Measurements from ENCODE around the gene SHC2.

GRCh38 chr19:468587-469256 lies 7.9 kb upstream of the SHC2 start:
- TF ChIP-seq CTCF (conservative IDR thresholded peaks at IDR 0.05; ENCODE audit: low read depth, low read length) (no peak), EZH2 (IDR thresholded peaks at IDR 0.05; ENCODE audit: low read length, unreplicated experiment) (no peak), EZH2phosphoT487 (IDR thresholded peaks at IDR 0.05; ENCODE audit: borderline replicate concordance, low read length) (no peak)

Data from PC-3 (cell line).